OCI-LY7 (cell line): ENCODE data around the gene GNG7.
"Not testable (repeated sequence)": the region's sequence is repeated elsewhere in the genome, so short reads cannot be mapped to it uniquely, and the experiment has no call there.

Source experiments
- CTCF ChIP-seq: fragments of 200-600 bp; sonication (generic); conservative IDR thresholded peaks from 2 replicates; pipeline ENCODE4 v1.5.1; 2014; ENCODE audit warnings: mild to moderate bottlenecking, antibody characterized with exemption, low read length, moderate library complexity, mixed read lengths
- EZH2phosphoT487 ChIP-seq: fragments of 200-600 bp; sonication (generic); IDR thresholded peaks from 2 replicates; pipeline ENCODE4 v1.6.1; 2018; ENCODE audit warnings: low read depth, borderline replicate concordance, mild to moderate bottlenecking, mixed run types, antibody characterized with exemption, low read length, moderate library complexity, mixed read lengths

- TF ChIP-seq CTCF, EZH2phosphoT487: not testable (repeated sequence)
Observed at GRCh38 chr19:2537584-2537983, 164.9 kb downstream of the GNG7 start.
